Effector CD8-positive, alpha-beta T cell (primary cell): ENCODE data around the gene NECAP2.
A peak's percentile ranks its signal among the peaks of the same experiment; 100 is the strongest.

Source experiments
- DNase-seq: peaks from one replicate; lab custom pipeline; 2025; lab: John Stamatoyannopoulos, UW
- total RNA-seq, 4 experiments: gene quantifications; one replicate each; lab custom pipeline; 2026; lab: John Stamatoyannopoulos, UW

Gene NECAP2
- total RNA-seq = 104 to 191 (median 126) reads per million in 4 experiments

- DNase-seq = peak; percentile 85
Observed at GRCh38 chr1:16440470-16441281, at the start of gene NECAP2. Gene NECAP2, plus strand, starts transcription at chr1:16440724. Its CDS starts 38 bp downstream, at chr1:16440762.

- DNase-seq = no peak
Observed at GRCh38 chr1:16391411-16391810, 49.1 kb upstream of the NECAP2 start.

- no peak for DNase-seq
Observed at GRCh38 chr1:16392740-16393569, 47.6 kb upstream of the NECAP2 start.

- no peak for DNase-seq
Observed at GRCh38 chr1:16393570-16394521, 46.7 kb upstream of the NECAP2 start.

- DNase-seq = no peak
Observed at GRCh38 chr1:16394977-16395376, 45.5 kb upstream of the NECAP2 start.

GRCh38 chr1:16396591-16396990 lies 43.9 kb upstream of the NECAP2 start:
- no peak for DNase-seq

GRCh38 chr1:16397120-16397519 lies 43.4 kb upstream of the NECAP2 start:
- no peak for DNase-seq

- DNase-seq = no peak
Observed at GRCh38 chr1:16398371-16398953, 42.1 kb upstream of the NECAP2 start.

GRCh38 chr1:16402742-16403141 lies 37.8 kb upstream of the NECAP2 start:
- no peak for DNase-seq

GRCh38 chr1:16405441-16405840 lies 35.1 kb upstream of the NECAP2 start:
- no peak for DNase-seq

- DNase-seq = no peak
Observed at GRCh38 chr1:16406868-16407267, 33.7 kb upstream of the NECAP2 start.

GRCh38 chr1:16409536-16410152 lies 30.9 kb upstream of the NECAP2 start:
- DNase-seq = no peak

GRCh38 chr1:16410803-16411202 lies 29.7 kb upstream of the NECAP2 start:
- no peak for DNase-seq

GRCh38 chr1:16413191-16413590 lies 27.3 kb upstream of the NECAP2 start:
- no peak for DNase-seq

- no peak for DNase-seq
Observed at GRCh38 chr1:16418823-16419425, 21.6 kb upstream of the NECAP2 start.

- no peak for DNase-seq
Observed at GRCh38 chr1:16420424-16421118, 20.0 kb upstream of the NECAP2 start.

- DNase-seq = no peak
Observed at GRCh38 chr1:16421201-16421600, 19.3 kb upstream of the NECAP2 start.

GRCh38 chr1:16422041-16422440 lies 18.5 kb upstream of the NECAP2 start:
- no peak for DNase-seq

- no peak for DNase-seq
Observed at GRCh38 chr1:16425125-16426025, 15.1 kb upstream of the NECAP2 start.
